ENCODE measurements around the gene MS4A10. TPM values are rescaled to one million over a fixed set of nuclear protein-coding genes. Genes with fewer than 3 reads are reported as not detected.
A peak's percentile ranks its signal among the peaks of the same experiment; 100 is the strongest.

Gene MS4A10
- total and polyA plus RNA-seq, 2 experiments from 2014 or later: not detected

DNA sequence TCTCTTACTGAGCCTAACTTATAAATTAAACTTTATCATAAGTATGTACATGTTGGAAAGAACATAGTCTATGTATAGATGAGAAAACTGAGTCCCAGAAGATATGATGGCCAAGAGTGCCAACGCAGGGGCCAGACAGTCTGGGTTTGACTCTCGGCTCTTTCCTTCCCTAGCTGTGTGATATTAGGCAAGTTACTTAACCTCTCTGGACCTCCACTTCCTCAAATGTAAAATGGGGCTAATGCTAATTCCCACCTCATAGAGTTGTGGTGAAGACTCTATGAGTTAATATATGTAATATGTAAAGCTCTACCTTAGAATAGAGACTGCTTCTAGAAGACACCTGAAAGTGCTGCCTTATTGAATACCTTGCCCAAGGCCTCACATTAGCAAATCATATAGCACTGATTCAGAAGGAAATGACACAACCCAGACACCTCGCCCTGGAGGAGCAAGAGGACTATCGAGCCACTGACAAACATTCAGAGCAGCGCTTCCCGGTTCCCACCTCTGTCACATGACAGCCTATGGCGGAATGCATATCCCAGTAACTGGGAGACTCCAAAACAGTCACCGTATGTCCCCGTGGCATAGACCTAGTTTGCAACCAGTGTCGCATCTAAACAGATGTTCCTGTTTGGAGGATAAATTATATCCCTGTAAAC lies 45.5 kb downstream of the MS4A10 start (continued):
- TF ChIP-seq CTCF (conservative IDR thresholded peaks at IDR 0.05; ENCODE audit: low read depth in 2 of 2) (no peak), EZH2 (IDR thresholded peaks at IDR 0.05; ENCODE audit: low read depth, unreplicated experiment) (no peak), EZH2phosphoT487 (IDR thresholded peaks at IDR 0.05; ENCODE audit: unreplicated experiment) (no peak), CREB1 (CRISPR knock-in tag; IDR thresholded peaks at IDR 0.05; ENCODE audit: low read depth) (no peak), NANOG (IDR thresholded peaks at IDR 0.05; ENCODE audit: borderline replicate concordance) (no peak), ZNF114 (CRISPR knock-in tag; IDR thresholded peaks at IDR 0.05) (no peak)
- TF ChIP-seq, protein P1, sequence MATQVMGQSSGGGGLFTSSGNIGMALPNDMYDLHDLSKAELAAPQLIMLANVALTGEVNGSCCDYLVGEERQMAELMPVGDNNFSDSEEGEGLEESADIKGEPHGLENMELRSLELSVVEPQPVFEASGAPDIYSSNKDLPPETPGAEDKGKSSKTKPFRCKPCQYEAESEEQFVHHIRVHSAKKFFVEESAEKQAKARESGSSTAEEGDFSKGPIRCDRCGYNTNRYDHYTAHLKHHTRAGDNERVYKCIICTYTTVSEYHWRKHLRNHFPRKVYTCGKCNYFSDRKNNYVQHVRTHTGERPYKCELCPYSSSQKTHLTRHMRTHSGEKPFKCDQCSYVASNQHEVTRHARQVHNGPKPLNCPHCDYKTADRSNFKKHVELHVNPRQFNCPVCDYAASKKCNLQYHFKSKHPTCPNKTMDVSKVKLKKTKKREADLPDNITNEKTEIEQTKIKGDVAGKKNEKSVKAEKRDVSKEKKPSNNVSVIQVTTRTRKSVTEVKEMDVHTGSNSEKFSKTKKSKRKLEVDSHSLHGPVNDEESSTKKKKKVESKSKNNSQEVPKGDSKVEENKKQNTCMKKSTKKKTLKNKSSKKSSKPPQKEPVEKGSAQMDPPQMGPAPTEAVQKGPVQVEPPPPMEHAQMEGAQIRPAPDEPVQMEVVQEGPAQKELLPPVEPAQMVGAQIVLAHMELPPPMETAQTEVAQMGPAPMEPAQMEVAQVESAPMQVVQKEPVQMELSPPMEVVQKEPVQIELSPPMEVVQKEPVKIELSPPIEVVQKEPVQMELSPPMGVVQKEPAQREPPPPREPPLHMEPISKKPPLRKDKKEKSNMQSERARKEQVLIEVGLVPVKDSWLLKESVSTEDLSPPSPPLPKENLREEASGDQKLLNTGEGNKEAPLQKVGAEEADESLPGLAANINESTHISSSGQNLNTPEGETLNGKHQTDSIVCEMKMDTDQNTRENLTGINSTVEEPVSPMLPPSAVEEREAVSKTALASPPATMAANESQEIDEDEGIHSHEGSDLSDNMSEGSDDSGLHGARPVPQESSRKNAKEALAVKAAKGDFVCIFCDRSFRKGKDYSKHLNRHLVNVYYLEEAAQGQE (IDR thresholded peaks at IDR 0.05; ENCODE audit: unreplicated experiment): no peak

- H3K9me2 ChIP-seq (ENCODE audit: insufficient read depth): no peaks in the 10 kb centered on the region
- no peaks in the 10 kb centered on the region for H3K36me3 ChIP-seq (ENCODE audit: insufficient read depth)
- no peaks in the 10 kb centered on the region for H3K9me3 Mint-ChIP-seq
- no peaks in the 10 kb centered on the region; the same call in 1 of the 2 replicates for H3K4me1 ChIP-seq (ENCODE audit: insufficient read depth)
- H3K27ac ChIP-seq (ENCODE audit: low read depth): no peak overlapping the region
- no peak overlapping the region for H3K4me3 ChIP-seq
- no peaks in the 10 kb centered on the region for H3K27me3 ChIP-seq (ENCODE audit: insufficient read depth)
- no peak overlapping the region for H2AFZ ChIP-seq
- no peaks in the 10 kb centered on the region for H3K4me1 Mint-ChIP-seq
- H3F3A ChIP-seq (replicated peaks; ENCODE audit: low read depth): no peaks in the 10 kb centered on the region
- no peaks in the 10 kb centered on the region for H3K36me3 Mint-ChIP-seq (ENCODE audit: low read depth)
- no peak overlapping the region for H3K27ac Mint-ChIP-seq
- H3K27me3 Mint-ChIP-seq (ENCODE audit: insufficient read depth, low read depth, poor library complexity): no peaks in the 10 kb centered on the region
- no peaks in the 10 kb centered on the region for H3K79me2 ChIP-seq (replicated peaks; ENCODE audit: insufficient read depth)
- no peaks in the 10 kb centered on the region; the same call in 1 of the 2 replicates for H4K20me1 ChIP-seq (replicated peaks; ENCODE audit: insufficient read depth)
- peak; percentile 86 for DNase-seq (ENCODE audit: low spot score)
- no peak overlapping the region for H3K4me3 Mint-ChIP-seq
- no peak overlapping the region for H3K4me2 ChIP-seq
- peak; percentile 98 for ATAC-seq
- TF ChIP-seq ZNF462 (CRISPR knock-in tag; IDR thresholded peaks at IDR 0.05) (no peak), JUNB (IDR thresholded peaks at IDR 0.05; ENCODE audit: unreplicated experiment) (no peak), CREB1 (CRISPR knock-in tag; IDR thresholded peaks at IDR 0.05; ENCODE audit: low read depth) (no peak)
- TF ChIP-seq, protein P1 (IDR thresholded peaks at IDR 0.05; ENCODE audit: unreplicated experiment): no peak
Observed at GRCh38 chr11:60831143-60831500, 46.0 kb downstream of the MS4A10 start.

Measured in GM23338 (cell line).